Thyroid gland (tissue), 4 donors: ENCODE measurements around the gene HNRNPF.

Experiments used
- POLR2A ChIP-seq, 2 donors: fragments of 450-650 bp; IDR thresholded peaks; one replicate each; pipeline ENCODE4 v1.6.1; 2017; ENCODE audit warnings: antibody characterized with exemption in 2 of 2, mild to moderate bottlenecking in 2 of 2, moderate library complexity in 1 of 2
- TF ChIP-seq, protein P1 (sequence below), 6 experiments: fragments of 200-600 bp in 3 of 6; fragments of 450-650 bp in 3 of 6; sonication (generic) in 3 of 6; IDR thresholded peaks; one replicate each; pipeline ENCODE4 v1.5.1; 2016 to 2019; ENCODE audit warnings: antibody characterized with exemption in 6 of 6, mild to moderate bottlenecking in 2 of 6, inconsistent platforms in 1 of 6, moderate library complexity in 1 of 6

DNA sequence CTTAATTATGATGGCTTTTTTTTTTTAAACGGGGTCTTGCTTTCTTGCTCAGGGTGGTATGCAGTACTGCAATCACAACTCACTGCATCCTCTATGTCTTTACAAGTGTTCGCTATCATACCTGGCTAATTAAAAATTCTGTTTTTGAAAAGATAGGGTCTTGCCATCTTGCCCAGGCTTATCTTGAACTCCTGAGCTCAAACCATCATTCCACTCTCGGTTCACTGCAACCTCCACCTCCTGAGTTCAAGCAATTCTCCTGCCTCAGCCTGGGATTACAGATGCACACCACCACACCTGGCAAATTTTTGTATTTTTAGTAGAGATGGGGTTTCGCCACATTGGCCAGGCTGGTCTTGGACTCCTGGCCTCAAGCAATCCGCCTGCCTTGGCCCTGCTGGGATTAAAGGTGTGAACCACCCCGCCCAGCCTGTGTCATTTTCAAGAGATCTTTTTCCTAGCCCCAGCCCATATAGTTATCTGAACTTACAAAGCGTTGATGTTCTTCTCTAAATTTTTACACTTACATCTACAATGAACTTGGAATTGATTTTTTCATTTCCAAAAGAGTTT, 6.0 kb downstream of the HNRNPF start:
- TF ChIP-seq, protein P1, sequence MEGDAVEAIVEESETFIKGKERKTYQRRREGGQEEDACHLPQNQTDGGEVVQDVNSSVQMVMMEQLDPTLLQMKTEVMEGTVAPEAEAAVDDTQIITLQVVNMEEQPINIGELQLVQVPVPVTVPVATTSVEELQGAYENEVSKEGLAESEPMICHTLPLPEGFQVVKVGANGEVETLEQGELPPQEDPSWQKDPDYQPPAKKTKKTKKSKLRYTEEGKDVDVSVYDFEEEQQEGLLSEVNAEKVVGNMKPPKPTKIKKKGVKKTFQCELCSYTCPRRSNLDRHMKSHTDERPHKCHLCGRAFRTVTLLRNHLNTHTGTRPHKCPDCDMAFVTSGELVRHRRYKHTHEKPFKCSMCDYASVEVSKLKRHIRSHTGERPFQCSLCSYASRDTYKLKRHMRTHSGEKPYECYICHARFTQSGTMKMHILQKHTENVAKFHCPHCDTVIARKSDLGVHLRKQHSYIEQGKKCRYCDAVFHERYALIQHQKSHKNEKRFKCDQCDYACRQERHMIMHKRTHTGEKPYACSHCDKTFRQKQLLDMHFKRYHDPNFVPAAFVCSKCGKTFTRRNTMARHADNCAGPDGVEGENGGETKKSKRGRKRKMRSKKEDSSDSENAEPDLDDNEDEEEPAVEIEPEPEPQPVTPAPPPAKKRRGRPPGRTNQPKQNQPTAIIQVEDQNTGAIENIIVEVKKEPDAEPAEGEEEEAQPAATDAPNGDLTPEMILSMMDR (IDR thresholded peaks at IDR 0.05): no peak
- no peak for TF ChIP-seq POLR2A (IDR thresholded peaks at IDR 0.05)
